ENCODE results near the gene LTBR. TPM values are rescaled to one million over a fixed set of nuclear protein-coding genes. Genes with fewer than 3 reads are reported as not detected.

Gene LTBR
- total RNA-seq, 1 experiment from 2014 or later = 4.8 TPM

DNA sequence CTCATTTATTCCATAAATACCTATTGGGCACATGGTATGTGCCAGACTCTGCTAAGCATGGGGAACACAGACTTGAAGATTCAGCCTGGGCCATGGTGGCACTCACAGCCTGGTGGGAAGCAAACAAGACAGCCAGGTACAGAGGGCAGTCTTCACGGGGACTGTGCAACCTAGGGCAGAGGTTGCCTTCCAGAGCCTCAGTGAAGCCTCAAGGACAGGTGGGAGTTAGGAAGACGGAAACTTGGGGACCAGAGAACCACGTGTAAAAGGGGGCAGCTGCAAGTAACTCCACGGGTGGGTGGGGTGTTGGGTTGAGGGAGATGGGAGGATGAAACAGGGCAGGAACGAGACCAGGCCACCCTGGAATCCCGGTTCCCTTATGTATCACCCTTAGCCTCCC is 980 bp upstream of the LTBR start:
- no peaks in the 10 kb centered on the region for H3K36me3 Mint-ChIP-seq (ENCODE audit: insufficient read depth in 1 of 3, low read depth in 3 of 3)
- Histone ChIP-seq H4K91ac (ENCODE audit: insufficient read length, low read depth, low read length) (no peak overlapping the region), H3T11ph (ENCODE audit: low read length) (no peak overlapping the region), H4K8ac (replicated peaks; ENCODE audit: insufficient read length, low read depth, low read length) (no peak overlapping the region), H2AFZ (ENCODE audit: low read length) (no peak overlapping the region), H3K14ac (ENCODE audit: insufficient read depth, low read length) (no peak overlapping the region), H3K23ac (ENCODE audit: insufficient read length, low read depth, low read length) (no peak overlapping the region), H3K18ac (ENCODE audit: insufficient read length, low read depth, low read length) (no peak overlapping the region), H2BK15ac (ENCODE audit: low read depth, low read length) (no peak overlapping the region), H2BK20ac (ENCODE audit: low read depth, low read length, poor library complexity, severe bottlenecking) (no peak overlapping the region), H2BK120ac (ENCODE audit: low read depth, low read length, poor library complexity, severe bottlenecking) (no peak overlapping the region), H3K79me2 (ENCODE audit: insufficient read depth, low read length) (no peaks in the 10 kb centered on the region), H3K9ac (ENCODE audit: extremely low read depth, insufficient read length, low read length) (no peak overlapping the region), H3K23me2 (ENCODE audit: insufficient read length, low read depth, low read length, poor library complexity, severe bottlenecking) (no peaks in the 10 kb centered on the region), H3K4me2 (ENCODE audit: insufficient read depth, insufficient read length, low read length) (no peak overlapping the region), H3K79me1 (ENCODE audit: insufficient read depth, low read depth, low read length, poor library complexity, severe bottlenecking) (no peaks in the 10 kb centered on the region), H2BK12ac (ENCODE audit: insufficient read length, low read depth, low read length) (no peak overlapping the region), H3K27me3 (ENCODE audit: insufficient read depth, low read length) (no peaks in the 10 kb centered on the region; the same call in 1 of the 2 replicates), H3K4me1 (ENCODE audit: insufficient read depth, low read length) (peaks cover 8% of the 10 kb centered on the region), H3K56ac (ENCODE audit: insufficient read length, low read depth, low read length) (no peak overlapping the region), H2AK5ac (ENCODE audit: insufficient read length, low read length) (no peak overlapping the region), H4K20me1 (ENCODE audit: control insufficient read depth, insufficient read depth, insufficient read length) (no peaks in the 10 kb centered on the region), H3K9me3 (ENCODE audit: control insufficient read depth, low read depth, low read length) (no peaks in the 10 kb centered on the region), H3K27ac (ENCODE audit: insufficient read length, low read depth, low read length) (no peak overlapping the region), H4K5ac (ENCODE audit: insufficient read length, low read depth, low read length) (no peak overlapping the region), H2BK5ac (ENCODE audit: insufficient read length, low read length) (no peak overlapping the region), H3K4ac (ENCODE audit: low read depth, low read length) (no peak overlapping the region)
- peak overlapping the region in 1 of 3 experiments; percentile 79; a peak in 1 of 7 replicates for H3K27ac Mint-ChIP-seq
- H3K9me3 Mint-ChIP-seq = no peaks in the 10 kb centered on the region; a peak in 2 of 5 replicates
- peaks cover 53 to 63% of the 10 kb centered on the region in 2 experiments for H3K4me1 Mint-ChIP-seq
- no peak for TF ChIP-seq CTCF (conservative IDR thresholded peaks at IDR 0.05)
- DNase-seq = peak; percentile 27
- no peak overlapping the region; a peak in 1 of 5 replicates for H3K4me3 Mint-ChIP-seq
- peaks cover 32% of the 10 kb centered on the region for H3K27me3 Mint-ChIP-seq (ENCODE audit: low read depth)
- WGBS (ENCODE audit: extremely low coverage, insufficient read length, low lambda C conversion rate) = no CpG with 5 or more reads among the region's 6 CpGs

Data from H9 (cell line).